ENCODE data around the gene ZNF679. TPM values are rescaled to one million over a fixed set of nuclear protein-coding genes. Genes with fewer than 3 reads are reported as not detected.

ZNF679 gene
- total RNA-seq, 4 donors from 2014 or later, result not detected

DNA sequence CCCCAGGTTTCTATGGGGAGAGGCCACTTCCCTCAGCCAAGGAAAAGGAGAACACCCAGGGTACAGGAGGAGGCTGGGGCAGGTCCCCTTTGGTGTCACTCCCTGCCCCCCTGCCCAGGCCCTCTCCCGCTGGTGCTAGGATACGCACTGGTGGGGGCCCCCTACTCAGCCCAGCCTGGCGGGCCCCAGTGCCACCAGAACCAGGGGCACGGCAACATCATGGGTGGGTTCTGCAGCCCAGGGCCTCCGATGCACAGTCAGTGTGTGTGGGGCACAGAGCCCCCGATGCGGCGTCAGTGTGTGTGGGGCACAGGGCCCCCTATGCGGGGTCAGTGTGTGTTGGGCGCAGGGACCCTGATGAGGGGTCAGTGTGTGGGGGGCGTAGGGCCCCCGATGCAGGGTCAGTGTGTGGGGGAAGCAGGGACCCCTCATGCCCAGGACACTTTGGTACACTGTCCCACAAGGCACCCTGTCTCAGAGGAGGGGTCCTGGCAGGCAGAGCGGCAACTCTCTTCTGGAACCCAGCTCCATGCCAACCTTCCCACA lies 44.4 kb upstream of the ZNF679 start:
- ATAC-seq (no peak), DNase-seq (no peak)
- intact Hi-C loops (cut with DNase I; ENCODE audit: low total_unique reads), result loop anchor here (5.0 kb wide), 1 partner anchor 433 kb away; no protein-coding TSS in a partner anchor
- in situ Hi-C loops (cut with MboI; ENCODE audit: low sequenced_read_pairs in 4 of 4), result loop anchor here in 3 of 4 donors (10.0 to 25.0 kb wide), 2 partner anchors 428 to 441 kb away; no protein-coding TSS in a partner anchor
- Histone ChIP-seq H3K27ac (no peak overlapping the region), H3K36me3 (no peaks in the 10 kb centered on the region), H3K4me3 (no peak overlapping the region), H3K9me3 (no peaks in the 10 kb centered on the region), H3K27me3 (peaks cover 0 to 11% (median 5%) of the 10 kb centered on the region in 3 donors), H3K4me1 (no peaks in the 10 kb centered on the region)
- TF ChIP-seq, protein P1, sequence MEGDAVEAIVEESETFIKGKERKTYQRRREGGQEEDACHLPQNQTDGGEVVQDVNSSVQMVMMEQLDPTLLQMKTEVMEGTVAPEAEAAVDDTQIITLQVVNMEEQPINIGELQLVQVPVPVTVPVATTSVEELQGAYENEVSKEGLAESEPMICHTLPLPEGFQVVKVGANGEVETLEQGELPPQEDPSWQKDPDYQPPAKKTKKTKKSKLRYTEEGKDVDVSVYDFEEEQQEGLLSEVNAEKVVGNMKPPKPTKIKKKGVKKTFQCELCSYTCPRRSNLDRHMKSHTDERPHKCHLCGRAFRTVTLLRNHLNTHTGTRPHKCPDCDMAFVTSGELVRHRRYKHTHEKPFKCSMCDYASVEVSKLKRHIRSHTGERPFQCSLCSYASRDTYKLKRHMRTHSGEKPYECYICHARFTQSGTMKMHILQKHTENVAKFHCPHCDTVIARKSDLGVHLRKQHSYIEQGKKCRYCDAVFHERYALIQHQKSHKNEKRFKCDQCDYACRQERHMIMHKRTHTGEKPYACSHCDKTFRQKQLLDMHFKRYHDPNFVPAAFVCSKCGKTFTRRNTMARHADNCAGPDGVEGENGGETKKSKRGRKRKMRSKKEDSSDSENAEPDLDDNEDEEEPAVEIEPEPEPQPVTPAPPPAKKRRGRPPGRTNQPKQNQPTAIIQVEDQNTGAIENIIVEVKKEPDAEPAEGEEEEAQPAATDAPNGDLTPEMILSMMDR (IDR thresholded peaks at IDR 0.05 in 4 of 5, conservative IDR thresholded peaks at IDR 0.05 in 1 of 5), result no peak

DNA sequence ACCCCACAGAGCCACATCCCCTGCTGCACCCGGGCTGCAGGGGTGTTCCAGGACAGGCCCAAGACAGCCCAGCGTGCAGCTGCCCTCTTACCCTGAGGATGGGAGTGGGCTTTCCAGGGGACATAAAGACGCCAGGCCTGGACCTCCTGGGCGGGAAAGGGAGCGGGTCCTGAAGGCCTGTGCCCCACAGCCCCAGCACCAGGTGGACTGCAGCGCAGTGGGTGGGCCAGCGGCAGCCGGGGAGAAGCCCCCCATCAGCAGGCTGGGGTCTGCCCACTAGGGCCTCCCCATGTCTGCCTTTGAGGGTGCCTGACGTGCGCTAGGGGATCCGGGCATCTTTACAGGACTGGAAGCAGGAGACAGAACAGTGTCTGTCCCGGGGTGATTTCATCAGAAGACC lies 43.9 kb upstream of the ZNF679 start:
- intact Hi-C loops (cut with DNase I; ENCODE audit: low total_unique reads), result loop anchor here (5.0 kb wide), 1 partner anchor 433 kb away; no protein-coding TSS in a partner anchor
- Histone ChIP-seq H3K27me3 (peaks cover 0 to 11% (median 5%) of the 10 kb centered on the region in 3 donors), H3K9me3 (no peaks in the 10 kb centered on the region), H3K4me3 (no peak overlapping the region), H3K27ac (no peak overlapping the region), H3K36me3 (no peaks in the 10 kb centered on the region), H3K4me1 (no peaks in the 10 kb centered on the region)
- TF ChIP-seq, protein P1 (IDR thresholded peaks at IDR 0.05 in 4 of 5, conservative IDR thresholded peaks at IDR 0.05 in 1 of 5), result no peak
- TF ChIP-seq POLR2A (IDR thresholded peaks at IDR 0.05), result no peak
- no peak for DNase-seq
- no peak for ATAC-seq
- in situ Hi-C loops (cut with MboI; ENCODE audit: low sequenced_read_pairs in 4 of 4), result loop anchor here in 3 of 4 donors (10.0 to 25.0 kb wide), 2 partner anchors 428 to 440 kb away; no protein-coding TSS in a partner anchor

DNA sequence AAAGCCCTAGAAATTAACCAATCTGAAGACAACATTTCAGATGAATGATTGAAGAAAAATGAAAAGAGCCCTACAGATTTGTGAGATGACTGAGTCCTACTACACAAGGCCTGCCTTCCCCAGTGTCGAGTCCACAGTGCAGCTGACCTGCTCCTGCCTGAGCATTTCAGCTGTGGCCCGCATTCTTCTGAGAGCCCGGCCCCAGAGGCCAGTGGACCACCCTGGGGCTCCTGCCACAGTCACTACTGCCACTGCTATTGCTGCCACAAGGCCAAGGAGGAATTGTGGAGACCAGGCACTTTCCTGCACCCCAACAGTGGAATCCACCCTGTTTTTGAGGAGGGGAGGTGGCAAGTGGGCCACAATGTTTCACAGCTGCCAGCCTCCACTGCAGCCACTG lies 40.9 kb upstream of the ZNF679 start:
- ATAC-seq (no peak), DNase-seq (no peak)
- H3K4me3 ChIP-seq, result no peak overlapping the region
- no peaks in the 10 kb centered on the region for H3K4me1 ChIP-seq
- intact Hi-C loops (cut with DNase I; ENCODE audit: low total_unique reads), result no loop called here
- TF ChIP-seq POLR2A (IDR thresholded peaks at IDR 0.05), result no peak
- TF ChIP-seq, protein P1 (IDR thresholded peaks at IDR 0.05 in 4 of 5, conservative IDR thresholded peaks at IDR 0.05 in 1 of 5), result no peak
- H3K36me3 ChIP-seq, result no peaks in the 10 kb centered on the region
- H3K27ac ChIP-seq, result no peak overlapping the region
- H3K27me3 ChIP-seq, result peaks cover 0 to 7% (median 0%) of the 10 kb centered on the region in 3 donors
- no peaks in the 10 kb centered on the region for H3K9me3 ChIP-seq
- in situ Hi-C loops (cut with MboI; ENCODE audit: low sequenced_read_pairs in 4 of 4), result loop anchor here in 3 of 4 donors (10.0 to 25.0 kb wide), 2 partner anchors 425 to 437 kb away; no protein-coding TSS in a partner anchor

DNA sequence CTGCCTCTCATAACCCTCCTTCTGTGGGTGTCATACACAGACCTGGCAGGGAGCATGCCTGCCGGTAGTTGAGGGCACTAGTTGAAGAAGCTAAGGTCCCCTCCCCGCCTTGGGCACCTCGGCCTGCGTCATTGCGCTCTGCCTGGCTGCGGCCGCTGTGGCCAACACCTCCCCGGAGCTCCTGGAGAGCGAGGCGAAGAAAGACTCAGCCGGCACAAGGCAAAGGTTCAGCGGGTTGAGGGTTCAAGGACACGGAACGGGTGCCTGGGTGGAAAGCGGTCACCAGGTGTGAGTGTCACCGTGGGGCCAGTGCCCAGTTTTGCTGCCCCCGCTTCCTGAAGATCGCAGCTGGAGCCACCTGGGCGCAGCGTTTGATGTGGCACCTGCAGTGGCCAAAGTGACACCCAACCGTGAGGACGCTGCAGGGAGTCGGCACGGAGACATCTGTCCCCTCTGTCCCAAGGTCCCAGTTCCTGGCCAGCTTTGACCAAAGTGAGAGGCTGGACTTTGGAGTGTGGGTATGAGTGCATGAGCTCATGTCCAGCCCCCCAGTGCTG lies 36.0 kb upstream of the ZNF679 start:
- Histone ChIP-seq H3K9me3 (no peaks in the 10 kb centered on the region), H3K36me3 (no peaks in the 10 kb centered on the region), H3K4me3 (no peak overlapping the region), H3K27ac (no peak overlapping the region), H3K4me1 (no peaks in the 10 kb centered on the region), H3K27me3 (no peaks in the 10 kb centered on the region)
- DNase-seq (no peak), ATAC-seq (no peak)
- TF ChIP-seq, protein P1 (IDR thresholded peaks at IDR 0.05 in 4 of 5, conservative IDR thresholded peaks at IDR 0.05 in 1 of 5), result no peak
- TF ChIP-seq POLR2A (IDR thresholded peaks at IDR 0.05), result no peak
- in situ Hi-C loops (cut with MboI; ENCODE audit: low sequenced_read_pairs in 4 of 4), result loop anchor here in 2 of 4 donors (25.0 kb wide), 1 partner anchor 420 kb away; no protein-coding TSS in a partner anchor
- intact Hi-C loops (cut with DNase I; ENCODE audit: low total_unique reads), result no loop called here
